Left ventricle myocardium superior (tissue), 1 donor: ENCODE measurements around the gene PLPP3. TPM values are rescaled to one million over a fixed set of nuclear protein-coding genes. Genes with fewer than 3 reads are reported as not detected.

ENCODE experiments used
- ATAC-seq: fragments of 200-7000 bp; cut with Tn5 transposase; one replicate; pipeline ENCODE4 v1.9.1; 2020; ENCODE audit warnings: mild to moderate bottlenecking, moderate library complexity
- DNase-seq: peaks from one replicate; pipeline ENCODE4 v3.0.0-alpha.2; 2020
- intact Hi-C: fragments of 100-400 bp; cut with micrococcal nuclease; formaldehyde crosslinking; loops from one replicate; pipeline ENCODE4 v1.11.0; 2022
- total RNA-seq: library from RNA; stranded (reverse); fragmentation: NEBNext Ultra II Directional; extraction: Animal tissue kit (Norgen Biotek cat#: 25700); gene quantifications from one replicate; pipeline ENCODE4 v1.2.1, GENCODE V29; 2021
- donor health status: DM: no; HTN: yes; CAD: no; lungs with severe emphysema.

PLPP3 gene
- total RNA-seq, 1 donor from 2014 or later = 140 TPM

DNA sequence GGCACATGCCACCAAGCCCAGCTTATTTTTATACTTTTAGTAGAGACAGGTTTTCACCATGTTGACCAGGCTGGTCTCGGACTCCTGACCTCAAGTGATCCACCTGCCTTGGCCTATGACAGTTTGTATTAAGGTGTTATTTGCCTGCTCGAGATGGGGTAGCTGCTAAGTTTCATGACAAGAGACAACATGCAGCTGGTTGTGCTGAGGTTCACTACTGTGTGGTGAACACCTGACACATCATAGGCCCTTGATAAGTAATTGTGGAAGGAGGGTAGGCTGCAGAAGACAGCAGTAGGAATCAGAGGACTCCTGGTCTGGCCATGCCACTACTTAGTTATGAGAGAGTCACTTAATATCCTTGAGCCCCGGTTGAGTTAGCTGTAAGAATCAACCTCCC, 46.2 kb downstream of the PLPP3 start:
- intact Hi-C loops = no loop called here
- no peak for ATAC-seq
- DNase-seq = no peak

- intact Hi-C loops = no loop called here
- no peak for ATAC-seq
- DNase-seq = no peak
These were observed 47.0 kb downstream of the PLPP3 start for GRCh38 chr1:56532350-56532683.

DNA sequence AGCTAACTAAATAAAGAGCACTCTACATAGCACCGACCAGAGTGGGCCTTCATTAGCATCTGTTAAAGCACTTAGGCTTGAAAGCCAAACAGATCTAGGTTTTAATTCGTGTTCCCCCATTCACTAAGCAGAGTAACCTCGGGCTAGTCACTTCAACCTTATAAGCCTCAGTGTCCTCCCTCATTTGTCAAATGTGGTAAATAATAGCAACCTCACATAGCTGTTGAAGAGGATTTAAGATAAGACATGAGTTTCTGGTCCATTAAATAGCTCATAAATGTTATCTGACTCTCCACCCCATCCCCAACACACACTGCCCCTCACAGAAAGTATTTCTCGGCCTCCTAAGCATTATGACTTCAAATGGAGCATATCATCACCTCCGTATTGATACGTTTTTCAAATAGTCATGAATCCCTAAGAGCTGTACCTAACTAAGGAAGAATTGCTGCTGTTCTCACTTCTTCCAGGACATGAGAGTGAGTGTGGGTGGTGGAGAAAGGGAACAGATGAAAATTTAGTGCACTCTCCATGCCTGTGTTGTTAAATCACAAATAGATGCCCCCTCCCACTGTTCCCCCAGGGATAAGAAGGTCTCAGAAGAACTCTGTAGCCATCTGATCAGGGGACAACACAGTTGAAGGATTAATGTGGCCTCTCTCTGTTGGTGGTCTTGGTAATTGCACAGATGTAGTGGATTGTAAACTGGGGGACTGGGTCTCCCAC, 47.6 kb downstream of the PLPP3 start:
- intact Hi-C loops = no loop called here
- ATAC-seq = no peak

DNA sequence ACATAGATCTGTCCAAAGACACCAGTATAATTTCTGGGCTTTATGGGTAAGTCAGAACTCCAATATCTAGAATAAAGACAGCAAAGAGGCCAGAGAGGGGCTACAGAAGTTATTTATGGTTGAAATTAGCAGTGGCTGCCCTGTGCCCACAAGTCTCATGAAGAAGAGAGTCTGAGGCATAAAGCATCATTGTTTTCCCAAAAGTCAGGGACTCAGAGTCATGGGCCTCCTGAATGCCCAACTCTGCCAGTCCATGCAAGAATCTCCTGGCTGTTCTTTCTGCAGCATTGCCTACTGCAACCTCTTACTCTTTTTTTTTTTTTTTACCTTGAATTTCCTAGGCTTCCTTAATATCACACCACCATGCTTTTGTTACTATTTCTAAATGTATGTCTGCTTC, 49.6 kb downstream of the PLPP3 start:
- ATAC-seq (no peak), DNase-seq (no peak)
- intact Hi-C loops = no loop called here

More for the DNA sequence above, 47.6 kb downstream of the PLPP3 start:
- DNase-seq = no peak

GRCh38 chr1:56527548-56528302, 51.6 kb downstream of the PLPP3 start:
- DNase-seq (no peak), ATAC-seq (no peak)
- intact Hi-C loops = no loop called here

GRCh38 chr1:56526571-56527174, 52.7 kb downstream of the PLPP3 start:
- ATAC-seq = no peak
- DNase-seq = no peak
- intact Hi-C loops = no loop called here

DNA sequence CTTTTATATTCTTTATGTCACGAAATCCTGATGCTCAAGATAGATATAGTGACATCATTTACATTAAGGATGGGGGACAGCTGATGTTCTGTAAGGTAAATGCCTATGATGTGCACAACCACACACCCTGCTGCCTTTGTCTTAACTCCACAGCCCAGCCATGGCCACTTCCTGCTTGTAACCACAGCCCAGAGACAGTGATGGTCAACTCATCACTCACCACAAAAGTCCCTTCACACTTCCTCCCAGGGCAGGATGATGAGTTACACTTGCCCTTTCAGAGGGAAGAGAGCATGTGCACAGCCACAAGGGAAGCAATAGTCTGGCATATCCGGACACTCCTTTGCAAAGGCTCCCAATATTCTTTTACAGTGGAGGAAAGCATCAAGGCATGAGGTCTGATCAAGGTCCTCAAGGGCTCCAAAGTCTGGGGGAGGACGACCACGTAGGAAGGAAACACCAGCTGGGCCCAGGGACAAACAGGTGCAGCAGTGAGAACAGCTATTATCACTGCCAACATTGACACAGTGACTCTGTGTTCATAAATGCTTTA, 53.8 kb downstream of the PLPP3 start:
- peak; percentile 35 for ATAC-seq
- intact Hi-C loops = no loop called here
- DNase-seq = no peak

- DNase-seq = no peak
- intact Hi-C loops = no loop called here
- no peak for ATAC-seq
These were observed 55.1 kb downstream of the PLPP3 start for GRCh38 chr1:56524263-56524662.

GRCh38 chr1:56522680-56523079, 56.7 kb downstream of the PLPP3 start:
- intact Hi-C loops = no loop called here
- ATAC-seq = peak; percentile 4
- DNase-seq = no peak

- intact Hi-C loops = no loop called here
- no peak for ATAC-seq
- DNase-seq = no peak
These were observed 59.3 kb downstream of the PLPP3 start for GRCh38 chr1:56520016-56520601.

DNA sequence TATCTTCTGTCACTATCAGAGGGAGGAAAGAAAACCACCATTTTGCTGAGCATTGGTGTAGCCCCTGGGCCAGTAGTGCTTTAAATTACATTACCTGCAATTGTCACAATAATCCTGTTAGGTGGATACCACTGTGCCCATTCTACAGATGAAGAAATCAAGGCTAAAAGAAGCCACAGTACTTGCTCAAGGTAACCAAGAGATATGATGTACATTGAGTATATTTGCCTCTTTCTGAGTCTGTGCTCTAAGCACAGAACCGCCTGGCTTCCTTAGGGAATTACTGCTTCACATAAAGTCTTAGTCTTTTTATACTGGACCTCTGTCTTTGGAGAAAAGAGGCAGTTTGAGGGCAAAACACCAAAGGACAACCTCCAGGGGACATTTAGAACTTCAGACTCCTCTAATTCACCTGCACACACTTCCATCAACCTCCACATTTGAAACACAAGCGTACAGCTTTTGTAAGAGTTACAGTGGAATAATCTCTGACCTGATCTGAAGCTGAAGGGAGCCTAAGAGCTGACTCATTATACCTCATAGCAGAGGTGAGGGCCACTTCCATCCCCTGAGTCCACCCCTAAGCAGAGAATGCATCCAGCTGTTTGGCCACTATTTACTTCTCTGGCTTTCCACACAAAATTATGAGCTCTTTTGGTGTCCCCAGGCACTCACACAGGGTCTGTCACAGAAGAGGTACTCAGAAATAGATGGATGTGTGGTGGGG, 61.8 kb downstream of the PLPP3 start:
- intact Hi-C loops = loop anchor here (10.0 kb wide), 1 partner anchor 57 kb away; the partner anchor contains the start of gene PLPP3

DNA sequence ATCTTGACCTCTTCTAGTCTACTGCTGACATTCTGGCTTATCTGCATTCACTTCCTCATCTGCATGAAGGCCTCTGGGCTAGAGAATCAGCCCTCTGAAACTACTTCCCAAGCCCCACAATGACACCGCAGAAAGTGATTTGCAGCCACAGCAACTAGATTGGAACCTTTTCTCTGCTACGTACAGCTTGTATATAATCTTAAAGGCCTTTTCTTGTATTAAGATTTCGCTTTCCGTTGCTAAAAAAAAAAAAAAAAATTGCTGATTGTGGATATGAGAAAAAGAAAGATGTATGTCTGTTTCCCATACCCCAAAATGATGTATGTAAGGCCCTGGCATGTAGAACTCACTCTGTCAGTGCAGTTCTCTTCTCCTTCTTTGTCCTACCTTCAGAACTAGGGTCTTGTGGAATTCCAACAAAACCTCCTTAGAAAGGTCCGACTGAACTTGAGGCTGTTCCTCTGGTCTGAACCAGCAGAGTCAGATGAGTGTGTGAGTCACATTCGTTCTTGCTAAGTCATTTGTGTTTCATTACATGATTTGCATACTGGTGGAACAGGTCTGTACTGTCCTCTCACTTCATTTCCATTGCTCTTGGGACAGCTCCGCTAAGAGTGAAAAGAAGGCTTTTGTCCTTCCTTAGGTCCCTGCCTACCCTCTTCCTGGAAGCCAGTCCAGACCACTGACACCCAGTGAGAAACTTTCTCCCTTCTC, 62.7 kb downstream of the PLPP3 start:
- peak; percentile 27 for ATAC-seq

More for the DNA sequence above, 61.8 kb downstream of the PLPP3 start:
- ATAC-seq (no peak), DNase-seq (no peak)

GRCh38 chr1:56515898-56516538, 63.3 kb downstream of the PLPP3 start:
- ATAC-seq (no peak), DNase-seq (no peak)
- intact Hi-C loops = loop anchor here (10.0 kb wide), 1 partner anchor 59 kb away; the partner anchor contains the start of gene PLPP3

More for the DNA sequence above, 62.7 kb downstream of the PLPP3 start:
- no peak for DNase-seq
- intact Hi-C loops = loop anchor here (10.0 kb wide), 1 partner anchor 58 kb away; the partner anchor contains the start of gene PLPP3

GRCh38 chr1:56512724-56513494, 66.5 kb downstream of the PLPP3 start:
- intact Hi-C loops = loop anchor here (10.0 kb wide), 1 partner anchor 62 kb away; the partner anchor contains the start of gene PLPP3
- ATAC-seq (no peak), DNase-seq (no peak)

DNA sequence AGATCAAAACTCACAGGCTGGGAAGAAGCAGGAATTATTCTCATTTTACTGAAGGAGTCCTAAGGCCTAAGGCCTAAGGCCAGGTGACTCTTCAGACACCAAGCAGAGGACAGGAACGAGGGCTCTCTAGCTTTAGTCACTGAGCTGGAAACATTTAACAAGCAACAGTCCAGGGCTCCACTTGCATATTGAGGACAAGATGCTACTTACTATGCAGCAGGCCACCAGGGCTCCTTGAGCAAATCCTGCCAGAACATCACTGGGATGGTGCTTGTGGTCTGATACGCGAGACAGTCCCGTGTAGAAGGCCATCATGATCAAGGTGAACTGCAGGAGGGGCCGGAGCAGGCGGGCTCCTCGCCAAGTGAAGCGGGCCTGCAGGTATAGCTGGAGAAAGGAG, 67.6 kb downstream of the PLPP3 start:
- DNase-seq = no peak
- intact Hi-C loops = loop anchor here (10.0 kb wide), 1 partner anchor 63 kb away; the partner anchor contains the start of gene PLPP3

GRCh38 chr1:56511364-56511763, 68.0 kb downstream of the PLPP3 start:
- ATAC-seq (no peak), DNase-seq (no peak)
- intact Hi-C loops = loop anchor here (10.0 kb wide), 1 partner anchor 63 kb away; the partner anchor contains the start of gene PLPP3

More for the DNA sequence above, 67.6 kb downstream of the PLPP3 start:
- ATAC-seq = no peak

- DNase-seq (no peak), ATAC-seq (no peak)
- intact Hi-C loops = loop anchor here (10.0 kb wide), 1 partner anchor 64 kb away; the partner anchor contains the start of gene PLPP3
These were observed 68.7 kb downstream of the PLPP3 start for GRCh38 chr1:56510642-56511021.
